NOMO-1 treated with DMSO at 0.1 percent for 48 hours (cell line): ENCODE results near the gene UPK3B.
A peak's percentile ranks its signal among the peaks of the same experiment; 100 is the strongest.
"Not testable (repeated sequence)": the region's sequence is repeated elsewhere in the genome, so short reads cannot be mapped to it uniquely, and the experiment has no call there.

Experiments used
- DNase-seq: peaks from one replicate; lab custom pipeline; 2025; ENCODE audit not compliant: unreplicated experiment; lab: John Stamatoyannopoulos, UW

Gene UPK3B

GRCh38 chr7:76509931-76510877 is at the start of gene UPK3B:
UPK3B (plus strand) TSS chr7:76510552; CDS start chr7:76510653, 101 bp downstream.
- DNase-seq: peak; percentile 26

- not testable (repeated sequence) for DNase-seq
Measured at GRCh38 chr7:76460767-76461166, 49.6 kb upstream of the UPK3B start.

- DNase-seq: not testable (repeated sequence)
Measured at GRCh38 chr7:76461464-76462101, 48.8 kb upstream of the UPK3B start, which contains the start of gene DTX2. DTX2 (plus strand) TSS chr7:76461709; CDS start chr7:76480510, 18,801 bp downstream.

DNA sequence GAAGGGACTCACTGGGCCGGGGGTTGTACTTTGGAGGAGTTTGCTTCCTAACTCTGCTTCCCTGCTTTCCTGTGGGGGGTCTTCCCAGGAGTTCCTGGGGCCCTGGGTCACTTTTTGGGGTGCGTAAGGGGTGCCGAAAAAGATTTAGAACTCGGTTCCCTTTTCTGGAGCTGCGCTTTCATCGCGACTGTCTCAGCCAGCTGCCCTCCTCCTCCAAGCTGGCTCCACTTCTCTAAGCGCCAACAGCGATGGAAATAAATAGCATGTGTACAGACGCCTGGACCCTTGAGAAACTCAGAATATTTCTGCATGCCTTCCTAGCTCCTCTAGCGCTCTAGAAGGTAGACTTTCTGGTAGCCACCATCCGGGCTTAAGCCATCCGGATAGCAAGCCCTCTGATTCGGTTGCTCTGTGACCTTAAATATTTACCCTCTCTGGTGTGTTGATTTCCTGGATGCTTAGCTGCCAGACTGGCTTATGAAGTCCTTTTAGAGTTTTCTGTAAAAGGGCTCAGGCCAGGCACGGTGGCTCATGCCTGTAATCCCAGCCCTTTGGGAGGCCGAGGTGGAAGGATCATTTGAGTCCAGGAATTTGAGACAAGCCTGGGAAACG is 48.0 kb upstream of the UPK3B start:
- DNase-seq: not testable (repeated sequence)

GRCh38 chr7:76464959-76465358 is 45.4 kb upstream of the UPK3B start:
- DNase-seq: not testable (repeated sequence)

DNA sequence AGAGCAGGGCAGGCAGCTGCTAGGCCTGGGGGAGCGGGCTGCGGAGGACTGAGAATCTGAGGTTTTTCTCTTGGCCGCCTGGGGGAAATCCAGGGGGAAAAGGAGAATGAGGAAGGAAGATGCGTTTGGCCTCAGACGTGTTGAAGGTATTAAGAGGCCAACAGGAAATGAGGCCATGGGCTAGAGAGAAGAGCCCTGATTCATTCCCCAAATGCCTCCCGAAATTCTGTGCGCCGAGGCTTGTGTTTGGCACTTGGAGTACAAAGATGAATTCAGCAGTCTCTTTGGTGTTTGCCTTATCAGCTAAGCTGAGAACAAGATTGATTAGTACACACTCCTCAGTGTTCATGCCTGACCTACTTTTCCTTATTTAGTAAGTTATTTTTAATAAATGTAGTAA is 44.4 kb upstream of the UPK3B start:
- DNase-seq: not testable (repeated sequence)

DNA sequence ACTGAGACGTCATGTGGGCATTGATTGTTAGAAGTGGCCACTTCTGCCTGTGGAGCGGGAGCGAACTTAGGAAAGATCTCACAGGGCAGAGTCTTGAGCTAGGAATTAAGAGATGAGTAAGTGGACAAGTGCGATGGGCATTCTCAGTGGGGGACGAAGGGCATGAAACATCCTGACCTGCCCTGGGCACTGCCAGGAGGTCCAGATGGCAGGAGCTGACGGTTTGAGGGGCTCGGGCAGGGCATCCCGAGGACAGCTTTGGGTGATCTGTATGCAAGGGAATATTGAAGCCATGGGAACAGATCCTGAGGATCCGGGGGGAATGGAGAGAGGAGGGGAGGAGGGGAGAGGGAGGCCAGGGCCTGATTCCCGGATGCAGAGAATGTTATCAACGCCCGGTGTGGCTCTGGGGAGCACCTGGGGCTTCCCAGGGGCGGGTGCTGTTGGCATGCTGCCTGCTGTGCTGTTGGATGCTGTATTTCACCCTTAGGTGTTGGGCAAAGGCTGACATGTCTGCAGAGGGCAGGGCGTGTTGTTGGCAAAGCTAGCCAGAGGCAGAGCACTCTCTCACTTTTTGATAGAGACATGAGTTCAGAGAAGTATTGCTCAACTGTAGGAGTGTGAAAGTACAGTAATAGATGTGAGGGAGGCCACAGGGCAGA is 42.5 kb upstream of the UPK3B start:
- not testable (repeated sequence) for DNase-seq

GRCh38 chr7:76471556-76472221 is 38.7 kb upstream of the UPK3B start:
- DNase-seq: not testable (repeated sequence)

DNA sequence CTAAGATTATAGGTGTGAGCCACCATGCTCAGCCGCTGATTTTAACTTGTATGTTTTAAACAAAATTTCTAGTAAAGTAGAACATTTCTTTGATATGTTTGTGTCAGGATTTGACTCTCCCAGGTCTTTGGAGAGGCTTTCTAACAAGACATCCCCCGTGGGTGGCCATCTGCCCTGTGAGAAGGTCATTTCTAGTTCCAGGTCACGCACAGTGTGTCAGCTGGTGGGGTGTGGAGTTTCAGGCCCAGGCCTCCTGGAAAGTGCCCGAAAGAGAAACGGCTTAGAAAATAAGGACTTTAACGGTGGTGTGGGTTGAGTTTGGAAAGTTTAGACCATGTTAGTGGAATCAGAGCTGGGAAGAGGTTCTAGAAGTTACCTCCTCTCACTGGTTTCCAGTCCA is 37.3 kb upstream of the UPK3B start:
- not testable (repeated sequence) for DNase-seq

GRCh38 chr7:76476280-76476679 is 34.1 kb upstream of the UPK3B start:
- DNase-seq: not testable (repeated sequence)

DNA sequence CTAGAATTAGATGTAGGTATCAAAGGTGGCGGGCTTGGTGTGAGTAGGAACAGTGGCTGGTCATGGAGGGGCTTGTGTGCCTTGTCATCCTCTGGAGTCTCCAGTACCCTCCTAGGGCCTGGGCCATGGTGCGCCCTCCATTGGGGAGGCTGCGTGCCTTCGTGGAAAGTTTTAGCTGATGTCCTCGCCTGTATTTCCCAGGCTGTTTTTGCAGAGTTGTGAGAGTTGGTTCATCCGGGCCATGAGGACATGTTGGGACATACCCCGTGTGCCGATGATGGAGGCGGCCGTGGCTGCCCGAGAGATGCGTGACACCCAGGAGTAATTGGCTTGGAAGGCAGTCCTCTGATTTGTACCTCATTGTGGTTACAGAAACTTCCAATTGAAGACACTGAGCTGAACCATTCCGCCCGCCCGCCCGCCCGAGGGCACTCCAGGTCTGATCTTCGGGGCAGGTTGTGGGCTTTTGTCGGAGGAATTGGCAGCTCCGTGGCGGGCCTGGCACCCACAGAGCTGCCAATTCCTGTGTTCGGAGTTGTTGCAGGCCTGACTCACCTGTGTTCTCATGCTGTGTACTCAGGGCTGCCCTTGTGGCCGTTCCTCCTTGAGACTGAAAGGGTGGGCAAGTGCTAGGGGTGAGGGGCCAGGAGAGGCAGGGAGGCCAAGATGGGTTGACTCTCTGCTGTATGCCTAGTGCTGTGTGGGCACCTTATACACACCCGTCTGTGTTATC is 33.4 kb upstream of the UPK3B start:
- DNase-seq: not testable (repeated sequence)

DNA sequence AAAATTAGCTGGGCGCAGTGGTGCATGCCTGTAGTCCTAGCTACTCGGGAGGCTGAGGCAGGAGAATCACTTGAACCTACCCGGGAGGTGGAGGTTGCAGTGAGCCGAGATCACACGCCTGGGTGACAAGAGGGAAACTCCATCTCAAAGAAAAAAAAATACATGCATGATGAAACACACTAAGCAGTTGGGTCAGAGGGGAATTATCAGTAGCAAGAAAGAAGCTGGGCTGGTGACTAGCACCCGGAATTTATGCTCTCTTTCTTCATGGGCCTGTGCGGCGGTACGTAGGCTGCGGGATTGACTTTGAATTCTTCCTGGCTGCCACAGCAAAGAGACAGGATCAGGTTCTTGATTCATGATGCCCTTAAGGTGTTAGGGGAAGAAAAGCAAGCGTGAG is 30.7 kb upstream of the UPK3B start:
- DNase-seq: not testable (repeated sequence)

DNA sequence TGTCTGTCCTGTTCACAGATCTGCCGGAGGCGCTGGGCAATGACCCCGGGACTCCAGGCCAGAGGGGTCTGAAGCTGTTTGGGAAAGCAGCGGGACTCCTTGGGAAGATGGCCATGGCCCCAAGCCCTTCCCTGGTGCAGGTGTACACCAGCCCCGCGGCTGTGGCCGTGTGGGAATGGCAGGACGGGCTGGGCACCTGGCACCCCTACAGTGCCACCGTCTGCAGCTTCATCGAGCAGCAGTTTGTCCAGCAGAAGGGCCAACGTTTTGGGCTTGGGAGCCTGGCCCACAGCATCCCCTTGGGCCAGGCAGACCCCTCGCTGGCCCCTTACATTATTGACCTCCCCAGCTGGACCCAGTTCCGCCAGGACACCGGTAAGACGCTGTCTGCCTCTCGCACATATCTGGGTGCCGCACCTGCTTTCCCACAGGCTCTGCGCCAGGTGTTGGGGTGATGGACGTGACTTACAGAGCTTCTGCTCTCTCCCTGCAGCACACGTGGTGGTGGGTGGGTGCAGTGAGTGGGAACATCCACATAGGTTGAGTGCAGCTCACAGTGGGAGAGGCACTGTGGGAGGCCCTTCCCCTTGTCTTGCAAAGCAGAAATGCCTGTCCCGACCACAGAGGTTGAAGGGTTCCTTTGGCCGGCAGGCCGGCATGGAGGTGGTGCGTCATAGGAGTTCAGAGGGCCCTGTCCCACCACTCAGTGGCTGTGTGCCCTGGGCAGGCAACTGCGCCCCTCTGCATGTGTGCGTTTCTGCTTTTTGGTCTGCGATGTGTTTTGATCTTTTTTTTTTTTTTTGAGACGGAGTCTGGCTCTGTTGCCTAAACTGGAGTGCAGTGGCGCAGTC is 29.7 kb upstream of the UPK3B start:
- DNase-seq: not testable (repeated sequence)

DNA sequence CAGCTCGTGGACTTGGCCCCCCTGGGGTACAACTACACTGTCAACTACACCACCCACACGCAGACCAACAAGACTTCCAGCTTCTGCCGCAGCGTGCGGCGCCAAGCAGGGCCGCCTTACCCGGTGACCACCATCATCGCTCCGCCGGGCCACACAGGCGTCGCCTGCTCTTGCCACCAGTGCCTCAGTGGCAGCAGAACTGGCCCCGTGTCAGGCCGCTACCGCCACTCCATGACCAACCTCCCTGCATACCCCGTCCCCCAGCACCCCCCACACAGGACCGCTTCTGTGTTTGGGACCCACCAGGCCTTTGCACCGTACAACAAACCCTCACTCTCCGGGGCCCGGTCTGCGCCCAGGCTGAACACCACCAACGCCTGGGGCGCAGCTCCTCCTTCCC is 27.7 kb upstream of the UPK3B start:
- DNase-seq: not testable (repeated sequence)

DNA sequence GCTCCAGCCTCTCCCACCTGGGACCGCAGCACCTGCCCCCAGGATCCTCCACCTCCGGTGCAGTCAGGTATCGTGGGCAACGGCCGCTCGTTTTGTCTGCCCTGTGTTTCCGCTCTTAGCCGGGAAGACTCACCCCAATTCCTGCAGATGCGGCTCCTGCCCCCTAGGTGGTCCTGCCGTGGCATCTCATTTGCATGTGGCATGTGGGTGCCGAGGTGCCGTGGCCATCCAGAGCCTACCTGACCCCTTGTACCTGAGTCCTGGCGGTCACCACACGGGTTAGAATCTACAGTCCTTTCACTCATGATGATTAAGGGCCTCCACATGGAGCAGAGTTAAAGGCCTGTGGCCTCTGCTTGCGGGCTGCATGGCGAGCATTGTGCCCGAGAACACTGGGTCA is 27.3 kb upstream of the UPK3B start:
- DNase-seq: not testable (repeated sequence)

GRCh38 chr7:76484456-76484855 is 25.9 kb upstream of the UPK3B start:
- DNase-seq: not testable (repeated sequence)

DNA sequence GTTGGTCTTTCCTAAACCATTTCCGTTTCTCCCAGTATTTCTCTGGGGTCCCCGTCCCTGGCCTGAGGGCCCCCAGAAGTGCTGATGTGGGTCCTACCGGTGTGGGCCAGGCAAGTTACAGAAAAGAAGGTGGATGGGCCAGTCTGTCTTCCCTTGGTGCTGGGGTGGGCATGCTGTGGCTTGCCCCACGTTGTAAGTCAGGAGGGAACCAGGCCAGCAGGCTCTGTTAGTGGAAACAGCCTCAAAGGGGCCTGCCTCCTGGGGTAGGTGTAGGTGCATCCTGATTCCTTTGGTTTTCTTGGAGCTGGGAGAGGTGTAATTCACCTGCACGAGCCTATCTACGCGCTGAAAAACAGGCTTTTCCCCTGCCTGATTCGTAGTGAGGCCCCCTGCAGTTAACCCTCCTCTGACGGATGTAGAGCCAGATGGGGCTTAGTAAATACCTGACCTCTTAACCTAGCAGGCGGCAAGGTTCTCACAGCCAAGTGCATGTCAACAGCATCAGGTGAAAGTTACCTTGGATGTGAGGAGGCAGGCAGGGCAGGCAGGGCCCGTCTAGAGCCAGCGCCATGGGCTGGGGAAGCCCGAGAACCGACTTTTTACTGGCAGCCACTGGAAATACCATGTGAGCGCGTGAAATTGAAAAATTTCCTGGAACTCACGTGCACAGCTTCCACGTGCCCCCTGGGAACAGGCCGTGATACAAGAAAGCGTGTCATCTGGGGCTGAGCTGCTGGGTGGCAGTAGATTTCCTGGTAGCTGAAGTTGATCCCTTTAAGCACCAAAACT is 24.3 kb upstream of the UPK3B start:
- DNase-seq: not testable (repeated sequence)

DNA sequence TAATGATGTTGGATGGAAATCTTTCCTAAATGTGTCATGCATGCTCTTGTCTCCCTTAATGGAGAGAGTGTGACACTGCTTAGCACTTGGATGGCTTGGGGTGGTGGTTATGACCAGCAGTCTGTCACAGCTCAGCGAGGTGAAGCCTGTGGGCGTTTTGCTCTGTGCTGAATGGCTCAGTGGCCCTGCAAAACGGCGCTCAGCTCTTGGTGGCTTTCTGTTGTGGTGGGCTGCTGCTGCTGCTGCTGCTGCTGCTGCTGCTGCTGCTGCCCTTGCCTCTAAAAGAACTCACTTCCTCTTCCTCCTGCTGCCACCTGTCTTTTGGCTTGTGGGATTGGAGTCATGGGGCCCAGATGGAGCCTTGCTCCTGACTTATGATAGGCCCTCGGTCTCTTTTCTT is 23.7 kb upstream of the UPK3B start:
- not testable (repeated sequence) for DNase-seq
